K562 (cell line): Measurements from ENCODE around the gene CTDSP2. TPM values are rescaled to one million over a fixed set of nuclear protein-coding genes. Genes with fewer than 3 reads are reported as not detected.

ENCODE experiments used
- ATAC-seq: fragments of 200-7000 bp; cut with Tn5 transposase; 3 replicates; pipeline ENCODE4 v1.9.1; 2020; ENCODE audit warnings: moderate library complexity
- BruUV-seq: library from RNA; stranded (reverse); fragments of 400-500 nt; replicated peaks from 2 replicates; lab custom pipeline; 2021; lab: Mats Ljungman, UMichigan
- CTCF ChIA-PET: fragments of 300-600 bp; formaldehyde crosslinking; extraction: SDS; loops from one replicate; lab custom pipeline; 2021; ENCODE audit warnings: low intra/inter-chr PET ratio; lab: Yijun Ruan, JAX
- POLR2A ChIA-PET: fragments of 300-600, 350-650 bp; sonication (Branson Sonifier 250); formaldehyde crosslinking; extraction: SDS; loops from one replicate; lab custom pipeline; 2021; ENCODE audit warnings: antibody characterized with exemption, inconsistent platforms; lab: Yijun Ruan, JAX
- DNase-seq, 4 experiments: peaks; one replicate each; pipeline versions ENCODE4 v3.0.0 to v3.0.0-alpha.2; 2011 to 2018; ENCODE audit warnings: low spot score in 3 of 4, mixed read lengths in 3 of 4; ENCODE audit errors: extremely low read depth in 1 of 4
- FAIRE-seq: peaks from 2 replicates; lab custom pipeline; 2011; peaks lifted over from hg19 to GRCh38; lab: Jason Lieb, UNC
- H2AFZ ChIP-seq: 2 replicates; pipeline ENCODE4 v1.6.0; 2011; ENCODE audit warnings: low read depth, low read length, control low read depth, inconsistent platforms
- H3K27ac ChIP-seq: fragments of 200-600 bp; 3 replicates; pipeline ENCODE4 v1.8.0; 2011; ENCODE audit warnings: low read depth, mild to moderate bottlenecking, control low read depth, inconsistent platforms, low read length, moderate library complexity, mixed read lengths; ENCODE audit errors: extremely low read depth
- H3K27me3 ChIP-seq, 2 experiments: fragments of 300-600 bp in 1 of 2; 2 replicates in 1 of 2; 3 replicates in 1 of 2; pipeline versions ENCODE4 v1.6.0 to v1.8.0; 2011; ENCODE audit warnings: inconsistent platforms in 2 of 2, low read length in 2 of 2, mild to moderate bottlenecking in 1 of 2, mixed read lengths in 1 of 2, moderate library complexity in 1 of 2; ENCODE audit not compliant: control insufficient read depth in 2 of 2, insufficient read depth in 2 of 2
- H3K36me3 ChIP-seq: fragments of 300-600 bp; 3 replicates; pipeline ENCODE4 v1.8.0; 2011; ENCODE audit warnings: mild to moderate bottlenecking, low read length, inconsistent platforms; ENCODE audit not compliant: control insufficient read depth, insufficient read depth
- H3K4me1 ChIP-seq, 2 experiments: fragments of 200-600 bp in 1 of 2; replicated peaks in 1 of 2; 2 replicates in 1 of 2; 3 replicates in 1 of 2; pipeline versions ENCODE4 v1.5.1 to v1.8.0; 2011; ENCODE audit warnings: inconsistent platforms in 2 of 2, low read length in 2 of 2, mild to moderate bottlenecking in 1 of 2, mixed read lengths in 1 of 2, moderate library complexity in 1 of 2; ENCODE audit not compliant: control insufficient read depth in 2 of 2, insufficient read depth in 2 of 2
- H3K4me2 ChIP-seq: 2 replicates; pipeline ENCODE4 v1.6.1; 2011; ENCODE audit warnings: low read length, control low read depth, inconsistent platforms, mixed read lengths; ENCODE audit not compliant: insufficient read depth
- H3K4me3 ChIP-seq: fragments of 200-600 bp; sonication (generic), shearing (Covaris generic); 2 replicates; pipeline ENCODE4 v1.5.1; 2016; ENCODE audit warnings: control low read depth, inconsistent platforms
- H3K79me2 ChIP-seq: fragments of 200-600 bp; 3 replicates; pipeline ENCODE4 v1.8.0; 2011; ENCODE audit warnings: low read length, inconsistent platforms; ENCODE audit not compliant: control insufficient read depth, insufficient read depth
- H3K9ac ChIP-seq, 2 experiments: 2 replicates each; pipeline versions ENCODE4 v1.6.0 to v1.6.1; 2011; ENCODE audit warnings: low read depth in 2 of 2, low read length in 2 of 2, control low read depth in 1 of 2, inconsistent platforms in 1 of 2, mild to moderate bottlenecking in 1 of 2, mixed read lengths in 1 of 2; ENCODE audit not compliant: insufficient read depth in 1 of 2
- H3K9me1 ChIP-seq: one replicate; pipeline ENCODE4 v1.6.0; 2011; ENCODE audit warnings: inconsistent platforms, mild to moderate bottlenecking, low read length, moderate library complexity; ENCODE audit not compliant: control insufficient read depth, insufficient read depth
- H3K9me3 ChIP-seq: replicated peaks from 2 replicates; pipeline ENCODE4 v1.5.1; 2011; ENCODE audit warnings: low read depth, low read length, inconsistent platforms; ENCODE audit not compliant: control insufficient read depth, insufficient read depth
- H4K20me1 ChIP-seq: replicated peaks from 2 replicates; pipeline ENCODE4 v1.6.1; 2011; ENCODE audit warnings: low read length, inconsistent platforms, mixed read lengths; ENCODE audit not compliant: control insufficient read depth, insufficient read depth
- CCAR2 ChIP-seq: fragments of 200-400 bp; formaldehyde crosslinking; IDR thresholded peaks from 2 replicates; pipeline ENCODE4 v1.6.1; 2017; ENCODE audit warnings: mild to moderate bottlenecking, low read depth, low read length
- HDAC2 ChIP-seq: fragments of 450-650 bp; IDR thresholded peaks from 2 replicates; pipeline ENCODE4 v1.6.1; 2016; ENCODE audit warnings: mild to moderate bottlenecking
- HDAC8 ChIP-seq: fragments of 450-650 bp; IDR thresholded peaks from 2 replicates; pipeline ENCODE4 v1.6.1; 2016; ENCODE audit warnings: mild to moderate bottlenecking, missing genetic modification characterization, moderate library complexity, missing compliant biosample characterization
- HNRNPH1 ChIP-seq: fragments of 200-400 bp; formaldehyde crosslinking; optimal IDR thresholded peaks from 2 replicates; pipeline ENCODE3; 2017; ENCODE audit warnings: low read depth, mild to moderate bottlenecking, low read length, moderate library complexity
- HSF4 ChIP-seq: fragments of 250-450 bp; sonication (Bioruptor Pico); IDR thresholded peaks from 2 replicates; pipeline ENCODE4 v2.1.2; 2022; ENCODE audit warnings: mild to moderate bottlenecking, moderate library complexity, borderline replicate concordance
- ILK ChIP-seq: fragments of 450-650 bp; IDR thresholded peaks from 2 replicates; pipeline ENCODE4 v1.6.1; 2016; ENCODE audit warnings: missing genetic modification characterization, low read depth, mild to moderate bottlenecking, missing compliant biosample characterization, moderate library complexity, borderline replicate concordance
- MTA1 ChIP-seq: fragments of 450-650 bp; IDR thresholded peaks from 2 replicates; pipeline ENCODE4 v1.6.1; 2017; ENCODE audit warnings: borderline replicate concordance
- MTF1 ChIP-seq: fragments of 250-450 bp; sonication (Bioruptor Pico); IDR thresholded peaks from 2 replicates; pipeline ENCODE4 v1.9.0; 2021; ENCODE audit warnings: moderate library complexity, mild to moderate bottlenecking, inconsistent platforms, borderline replicate concordance
- RBM39 ChIP-seq: fragments of 200-400 bp; formaldehyde crosslinking; optimal IDR thresholded peaks from 2 replicates; pipeline ENCODE3; 2018; ENCODE audit warnings: low read depth, low read length
- TAF1 ChIP-seq: IDR thresholded peaks from 2 replicates; pipeline ENCODE4 v1.6.1; 2011; ENCODE audit warnings: mild to moderate bottlenecking, low read length, moderate library complexity; ENCODE audit not compliant: insufficient read depth, control insufficient read depth, severe bottlenecking; ENCODE audit errors: extremely low read depth
- ZNF197 ChIP-seq: fragments of 200-800 bp; sonication (Bioruptor generic); IDR thresholded peaks from 2 replicates; pipeline ENCODE4 v1.6.1; 2016; ENCODE audit warnings: low read depth, missing genetic modification characterization, missing compliant biosample characterization
- ZNF217 ChIP-seq: sonication (generic); formaldehyde crosslinking; IDR thresholded peaks from 2 replicates; pipeline ENCODE4 v1.8.0; 2022; ENCODE audit warnings: mild to moderate bottlenecking, missing genetic modification reagents
- ZNF57 ChIP-seq: fragments of 450-650 bp; formaldehyde crosslinking; IDR thresholded peaks from 2 replicates; pipeline ENCODE4 v1.4.0; 2020; ENCODE audit warnings: mild to moderate bottlenecking, moderate library complexity
- ZNF780A ChIP-seq: fragments of 250-450 bp; sonication (Bioruptor Pico); IDR thresholded peaks from 2 replicates; pipeline ENCODE4 v1.5.0; 2021; ENCODE audit warnings: mild to moderate bottlenecking
- WGBS: fragments of 100-300 bp; shearing (Covaris generic); methylation state at CpG from one replicate; pipeline ENCODE4 v1.1.6; 2016; ENCODE audit warnings: low coverage, mixed read lengths; ENCODE audit not compliant: insufficient coverage; ENCODE audit errors: missing lambda C conversion rate; 5-methylcytosine and 5-hydroxymethylcytosine counted together
- in situ Hi-C: fragments of 300-500 bp; cut with MboI; formaldehyde crosslinking; loops from 4 replicates; pipeline ENCODE4 v1.15.0; 2018; ENCODE audit warnings: inconsistent platforms, mixed read lengths
- intact Hi-C: fragments of 100-400 bp; cut with micrococcal nuclease; formaldehyde crosslinking; loops from 2 replicates; pipeline ENCODE4 v1.14.2; 2022
- polyA plus RNA-seq, 8 experiments: library from polyadenylated mRNA; depleted of rRNA in 4 of 8; stranded (reverse) in 5 of 8; unstranded in 3 of 8; fragments of >200 nt; fragmentation: Nextera tagmentation in 2 of 8; fragmentation: Illumina TruSeq in 1 of 8; extraction: Ambion mirVana in 2 of 8; extraction: Trizol in 1 of 8; gene quantifications; 2 replicates each; pipeline versions ENCODE4 v1.2.1 to v1.2.3, GENCODE V29; 2011 to 2014; ENCODE audit warnings: inconsistent platforms in 1 of 8, missing spikeins in 1 of 8
- total RNA-seq, 7 experiments: library from RNA; depleted of rRNA in 6 of 7; stranded (reverse); fragments of >200 nt in 6 of 7; fragmentation: Illumina TruSeq in 2 of 7; extraction: Trizol in 2 of 7; gene quantifications; 2 replicates each; pipeline versions ENCODE4 v1.2.1 to v1.2.3, GENCODE V29; 2011 to 2021; ENCODE audit warnings: low replicate concordance in 1 of 7
- TF ChIP-seq, protein P1 (sequence below): sonication (generic); formaldehyde crosslinking; IDR thresholded peaks from 2 replicates; pipeline ENCODE4 v1.5.0; 2020; ENCODE audit warnings: missing genetic modification reagents
- TF ChIP-seq, protein P2 (sequence below): fragments of 150-350 bp; conservative IDR thresholded peaks from 2 replicates; pipeline ENCODE4 v1.6.1; 2014; ENCODE audit warnings: low read length

CTDSP2 gene
- total and polyA plus RNA-seq, 9 of the 15 experiments (the other 6 are each of a cell fraction or from before 2014, with no cell fraction given): 20.4 to 108 (median 47.7) TPM

DNA sequence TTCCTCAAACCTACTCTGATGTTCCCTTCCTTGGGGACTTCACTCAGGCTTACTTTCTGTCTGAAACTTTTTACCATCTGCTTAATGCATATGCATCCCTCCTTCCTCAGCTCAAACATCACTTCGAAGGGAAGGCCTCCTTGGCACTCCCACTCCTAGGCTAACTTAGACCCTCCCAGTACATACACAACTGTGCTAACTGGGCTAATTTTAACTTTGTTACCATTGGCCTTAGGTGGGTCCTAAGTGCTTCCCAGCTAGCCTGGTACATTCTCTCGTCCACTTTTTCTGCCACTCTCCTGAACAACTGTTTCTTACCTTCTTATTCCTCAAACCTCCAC lies 70.3 kb downstream of the CTDSP2 start:
- WGBS: 80% methylated on average over 2 of the region's 2 CpGs
- no peaks in the 10 kb centered on the region for H4K20me1 ChIP-seq
- FAIRE-seq (no peak), DNase-seq (no peak), ATAC-seq (no peak)
- H3K79me2 ChIP-seq: peaks cover 18% of the 10 kb centered on the region
- ChIA-PET CTCF (interaction anchor here (1.1 kb wide), 1 partner anchor 317 kb away, joined by 3 read pairs; no protein-coding TSS in a partner anchor), POLR2A (no interaction called here)
- in situ Hi-C loops (no loop called here), intact Hi-C loops (no loop called here)
- H3K27ac ChIP-seq: no peak overlapping the region
- H3K27me3 ChIP-seq: no peaks in the 10 kb centered on the region
- H3K9ac ChIP-seq: no peak overlapping the region
- H3K36me3 ChIP-seq: peaks cover 20% of the 10 kb centered on the region; the same call in 2 of the 3 replicates
- H3K9me3 ChIP-seq: no peaks in the 10 kb centered on the region
- H3K9me1 ChIP-seq: no peaks in the 10 kb centered on the region
- no TSS peak for BruUV-seq
- no peak overlapping the region for H3K4me3 ChIP-seq
- peaks cover 6 to 18% of the 10 kb centered on the region in 2 experiments for H3K4me1 ChIP-seq
- no peak overlapping the region for H3K4me2 ChIP-seq
- no peak overlapping the region for H2AFZ ChIP-seq
- TF ChIP-seq HDAC8 (tag) (no peak), ILK (no peak), MTF1 (CRISPR knock-in tag) (no peak), MTA1 (no peak), RBM39 (no peak), HNRNPH1 (no peak), ZNF197 (CRISPR knock-in tag) (no peak), TAF1 (no peak), ZNF57 (no peak), HSF4 (CRISPR knock-in tag) (no peak), HDAC2 (no peak), CCAR2 (no peak), ZNF780A (CRISPR knock-in tag) (no peak), ZNF217 (no peak)
- TF ChIP-seq, protein P1, sequence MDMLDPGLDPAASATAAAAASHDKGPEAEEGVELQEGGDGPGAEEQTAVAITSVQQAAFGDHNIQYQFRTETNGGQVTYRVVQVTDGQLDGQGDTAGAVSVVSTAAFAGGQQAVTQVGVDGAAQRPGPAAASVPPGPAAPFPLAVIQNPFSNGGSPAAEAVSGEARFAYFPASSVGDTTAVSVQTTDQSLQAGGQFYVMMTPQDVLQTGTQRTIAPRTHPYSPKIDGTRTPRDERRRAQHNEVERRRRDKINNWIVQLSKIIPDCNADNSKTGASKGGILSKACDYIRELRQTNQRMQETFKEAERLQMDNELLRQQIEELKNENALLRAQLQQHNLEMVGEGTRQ: no peak
- TF ChIP-seq, protein P2, sequence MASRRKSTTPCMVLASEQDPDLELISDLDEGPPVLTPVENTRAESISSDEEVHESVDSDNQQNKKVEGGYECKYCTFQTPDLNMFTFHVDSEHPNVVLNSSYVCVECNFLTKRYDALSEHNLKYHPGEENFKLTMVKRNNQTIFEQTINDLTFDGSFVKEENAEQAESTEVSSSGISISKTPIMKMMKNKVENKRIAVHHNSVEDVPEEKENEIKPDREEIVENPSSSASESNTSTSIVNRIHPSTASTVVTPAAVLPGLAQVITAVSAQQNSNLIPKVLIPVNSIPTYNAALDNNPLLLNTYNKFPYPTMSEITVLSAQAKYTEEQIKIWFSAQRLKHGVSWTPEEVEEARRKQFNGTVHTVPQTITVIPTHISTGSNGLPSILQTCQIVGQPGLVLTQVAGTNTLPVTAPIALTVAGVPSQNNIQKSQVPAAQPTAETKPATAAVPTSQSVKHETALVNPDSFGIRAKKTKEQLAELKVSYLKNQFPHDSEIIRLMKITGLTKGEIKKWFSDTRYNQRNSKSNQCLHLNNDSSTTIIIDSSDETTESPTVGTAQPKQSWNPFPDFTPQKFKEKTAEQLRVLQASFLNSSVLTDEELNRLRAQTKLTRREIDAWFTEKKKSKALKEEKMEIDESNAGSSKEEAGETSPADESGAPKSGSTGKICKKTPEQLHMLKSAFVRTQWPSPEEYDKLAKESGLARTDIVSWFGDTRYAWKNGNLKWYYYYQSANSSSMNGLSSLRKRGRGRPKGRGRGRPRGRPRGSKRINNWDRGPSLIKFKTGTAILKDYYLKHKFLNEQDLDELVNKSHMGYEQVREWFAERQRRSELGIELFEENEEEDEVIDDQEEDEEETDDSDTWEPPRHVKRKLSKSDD: no peak
